SK-N-SH (cell line): ENCODE measurements around the gene GUK1. TPM values are rescaled to one million over a fixed set of nuclear protein-coding genes. Genes with fewer than 3 reads are reported as not detected.

Experiments
- CTCF ChIA-PET: fragments of 300-600, 350-600 bp; formaldehyde crosslinking; extraction: SDS; loops from one replicate; lab custom pipeline; 2021; lab: Yijun Ruan, JAX
- POLR2A ChIA-PET: fragments of 350-600 bp; sonication (Branson Sonifier 250); formaldehyde crosslinking; extraction: SDS; loops from one replicate; lab custom pipeline; 2020; ENCODE audit warnings: antibody characterized with exemption, inconsistent platforms; lab: Yijun Ruan, JAX
- DNase-seq: peaks from one replicate; pipeline ENCODE4 v3.0.0; 2012
- H2AFZ ChIP-seq: fragments of 200-600 bp; sonication (generic); 2 replicates; pipeline ENCODE4 v1.8.1; 2016; ENCODE audit warnings: antibody characterized with exemption, mild to moderate bottlenecking, low read depth
- H3F3A ChIP-seq: fragments of 200-600 bp; sonication (generic); replicated peaks from 2 replicates; pipeline ENCODE3; 2016; ENCODE audit warnings: antibody characterized with exemption, mild to moderate bottlenecking; ENCODE audit not compliant: insufficient read depth
- H3K27ac ChIP-seq, 2 experiments: fragments of 200-500 bp in 1 of 2; fragments of 200-600 bp in 1 of 2; sonication (Bioruptor generic) in 1 of 2; sonication (generic), shearing (Covaris generic) in 1 of 2; 2 replicates each; pipeline versions ENCODE4 v1.5.1 to v1.6.1; 2014 to 2016; ENCODE audit warnings: low read depth in 2 of 2, inconsistent platforms in 1 of 2, low read length in 1 of 2, mild to moderate bottlenecking in 1 of 2, mixed read lengths in 1 of 2
- H3K27me3 ChIP-seq: fragments of 200-600 bp; sonication (generic), shearing (Covaris generic); 2 replicates; pipeline ENCODE4 v1.6.1; 2016; ENCODE audit warnings: mixed run types; ENCODE audit not compliant: insufficient read depth
- H3K36me3 ChIP-seq, 2 experiments: fragments of 200-500 bp in 1 of 2; fragments of 200-600 bp in 1 of 2; sonication (Bioruptor generic) in 1 of 2; sonication (generic) in 1 of 2; replicated peaks in 1 of 2; 2 replicates each; pipeline versions ENCODE3 to v1.5.1; 2014 to 2016; ENCODE audit warnings: low read length in 1 of 2, mild to moderate bottlenecking in 1 of 2; ENCODE audit not compliant: insufficient read depth in 2 of 2, control insufficient read depth in 1 of 2
- H3K4me1 ChIP-seq, 2 experiments: fragments of 200-500 bp in 1 of 2; fragments of 200-600 bp in 1 of 2; sonication (Bioruptor generic) in 1 of 2; sonication (generic), shearing (Covaris generic) in 1 of 2; 2 replicates each; pipeline versions ENCODE4 v1.5.1 to v1.6.1; 2014 to 2016; ENCODE audit warnings: low read depth in 1 of 2, low read length in 1 of 2, mixed run types in 1 of 2; ENCODE audit not compliant: insufficient read depth in 2 of 2, control insufficient read depth in 1 of 2
- H3K4me2 ChIP-seq: fragments of 200-600 bp; sonication (generic), shearing (Covaris generic); 2 replicates; pipeline ENCODE4 v1.6.1; 2017; ENCODE audit warnings: mixed run types
- H3K4me3 ChIP-seq, 2 experiments: fragments of 200-500 bp in 1 of 2; fragments of 200-600 bp in 1 of 2; sonication (Bioruptor generic) in 1 of 2; sonication (generic), shearing (Covaris generic) in 1 of 2; 2 replicates each; pipeline versions ENCODE4 v1.5.1 to v1.8.1; 2014 to 2016; ENCODE audit warnings: low read depth in 2 of 2, inconsistent platforms in 1 of 2, low read length in 1 of 2, mild to moderate bottlenecking in 1 of 2, mixed read lengths in 1 of 2, moderate library complexity in 1 of 2
- H3K79me2 ChIP-seq: fragments of 200-600 bp; sonication (generic); 2 replicates; pipeline ENCODE4 v1.8.1; 2017; ENCODE audit warnings: mild to moderate bottlenecking; ENCODE audit not compliant: insufficient read depth
- H3K9ac ChIP-seq: fragments of 200-600 bp; sonication (generic); 2 replicates; pipeline ENCODE4 v1.6.1; 2017; ENCODE audit warnings: mixed run types
- H3K9me2 ChIP-seq: fragments of 200-600 bp; sonication (generic); 2 replicates; pipeline ENCODE4 v1.6.1; 2017; ENCODE audit warnings: mixed run types
- H3K9me3 ChIP-seq: fragments of 200-600 bp; sonication (generic); 2 replicates; pipeline ENCODE4 v1.6.1; 2017; ENCODE audit warnings: mixed run types, mild to moderate bottlenecking, moderate library complexity
- H4K20me1 ChIP-seq: fragments of 200-600 bp; sonication (generic); 2 replicates; pipeline ENCODE4 v1.6.1; 2017; ENCODE audit warnings: mild to moderate bottlenecking, mixed run types; ENCODE audit not compliant: insufficient read depth
- CHD2 ChIP-seq: fragments of 150-350 bp; IDR thresholded peaks from 2 replicates; pipeline ENCODE4 v1.6.1; 2018; ENCODE audit warnings: low read length; ENCODE audit not compliant: partially characterized antibody
- ELF1 ChIP-seq: IDR thresholded peaks from 2 replicates; pipeline ENCODE4 v1.4.0; 2012
- EZH2phosphoT487 ChIP-seq: fragments of 200-600 bp; sonication (generic); IDR thresholded peaks from 2 replicates; pipeline ENCODE4 v1.6.1; 2017; ENCODE audit warnings: low read depth, mixed run types, mild to moderate bottlenecking, antibody characterized with exemption, moderate library complexity, borderline replicate concordance
- FOSL2 ChIP-seq: IDR thresholded peaks from 2 replicates; pipeline ENCODE4 v1.4.0; 2012; ENCODE audit warnings: low read depth, mild to moderate bottlenecking, moderate library complexity, borderline replicate concordance
- FOXJ3 ChIP-seq: sonication (generic); formaldehyde crosslinking; IDR thresholded peaks from 2 replicates; pipeline ENCODE4 v1.5.1; 2020; ENCODE audit warnings: mild to moderate bottlenecking, missing genetic modification reagents
- FOXM1 ChIP-seq: IDR thresholded peaks from 2 replicates; pipeline ENCODE4 v1.4.0; 2012; ENCODE audit warnings: low read depth, mild to moderate bottlenecking
- IRF3 ChIP-seq: fragments of 150-350 bp; IDR thresholded peaks from 2 replicates; pipeline ENCODE4 v1.6.1; 2016; ENCODE audit warnings: mild to moderate bottlenecking, low read depth, low read length
- JUND ChIP-seq: IDR thresholded peaks from 2 replicates; pipeline ENCODE4 v1.4.0; 2012
- MAX ChIP-seq: IDR thresholded peaks from 2 replicates; pipeline ENCODE4 v1.4.0; 2012; ENCODE audit warnings: low read depth
- MXI1 ChIP-seq: IDR thresholded peaks from 2 replicates; pipeline ENCODE4 v1.6.1; 2012; ENCODE audit warnings: mild to moderate bottlenecking, low read depth, low read length, improper control_type of control experiment
- NFIC ChIP-seq: IDR thresholded peaks from 2 replicates; pipeline ENCODE4 v1.4.0; 2012; ENCODE audit warnings: borderline replicate concordance
- PBX3 ChIP-seq: IDR thresholded peaks from 2 replicates; pipeline ENCODE4; 2012
- POLR2AphosphoS5 ChIP-seq: IDR thresholded peaks from 2 replicates; pipeline ENCODE4 v1.6.1; 2012; ENCODE audit warnings: low read depth, low read length
- RAD21 ChIP-seq: IDR thresholded peaks from 2 replicates; pipeline ENCODE4 v1.6.1; 2012; ENCODE audit warnings: mild to moderate bottlenecking, low read length
- TCF12 ChIP-seq: IDR thresholded peaks from 2 replicates; pipeline ENCODE4 v1.4.0; 2012
- USF1 ChIP-seq: IDR thresholded peaks from 2 replicates; pipeline ENCODE4 v1.4.0; 2012; ENCODE audit warnings: low read depth, borderline replicate concordance
- USF2 ChIP-seq: fragments of 150-350 bp; IDR thresholded peaks from 2 replicates; pipeline ENCODE4 v1.6.1; 2017; ENCODE audit warnings: antibody characterized with exemption, low read length, low read depth, borderline replicate concordance
- YY1 ChIP-seq: IDR thresholded peaks from 2 replicates; pipeline ENCODE4 v1.4.0; 2012; ENCODE audit warnings: low read depth, mild to moderate bottlenecking
- ZBTB33 ChIP-seq: IDR thresholded peaks from 2 replicates; pipeline ENCODE4 v1.4.0; 2012; ENCODE audit warnings: low read depth, borderline replicate concordance
- WGBS: methylation state at CpG from one replicate; pipeline ENCODE4 v1.1.6; 2017; ENCODE audit warnings: low lambda C conversion rate; 5-methylcytosine and 5-hydroxymethylcytosine counted together
- polyA plus RNA-seq, 3 experiments: library from polyadenylated mRNA; depleted of rRNA; stranded (reverse); fragments of >200 nt; gene quantifications; 2 replicates each; pipeline ENCODE4 v1.2.3, GENCODE V29; 2012

GUK1 gene
- polyA plus RNA-seq, 1 of the 3 experiments (the other 2 are of a cell fraction): 742 TPM

GRCh38 chr1:228134591-228134990, 5.5 kb upstream of the GUK1 start:
- no peaks in the 10 kb centered on the region for H3K9me3 ChIP-seq
- H3K79me2 ChIP-seq: no peaks in the 10 kb centered on the region
- peaks cover 38% of the 10 kb centered on the region; the same call in 1 of the 2 replicates for H3K27me3 ChIP-seq
- no peaks in the 10 kb centered on the region; a peak in 1 of 4 replicates for H3K4me1 ChIP-seq
- H3K36me3 ChIP-seq: no peaks in the 10 kb centered on the region
- WGBS: 45% methylated on average over 12 of the region's 12 CpGs
- TF ChIP-seq ZBTB33: no peak
- H3K27ac ChIP-seq: no peak overlapping the region
- no peak overlapping the region for H3K4me3 ChIP-seq
- no peaks in the 10 kb centered on the region for H3F3A ChIP-seq
- H2AFZ ChIP-seq: no peak overlapping the region
- H4K20me1 ChIP-seq: no peaks in the 10 kb centered on the region
- CTCF ChIA-PET: interaction anchor here (0.9 to 1.9 kb wide), 2 partner anchors 24 to 32 kb away, joined by 3 to 6 read pairs; partner anchors contain the start of gene IBA57
- POLR2A ChIA-PET: no interaction called here
- no peak overlapping the region for H3K4me2 ChIP-seq
- no peaks in the 10 kb centered on the region for H3K9me2 ChIP-seq
- DNase-seq: no peak
- H3K9ac ChIP-seq: no peak overlapping the region

- 5% methylated on average over 1 of the region's 1 CpG for WGBS
- Histone ChIP-seq H3K4me1 (peaks cover 7 to 12% of the 10 kb centered on the region in 2 experiments; a peak in 2 of 4 replicates), H4K20me1 (peaks cover 12% of the 10 kb centered on the region), H3K36me3 (peaks cover 0 to 2% of the 10 kb centered on the region in 2 experiments), H3K4me3 (no peak overlapping the region), H3K27me3 (peaks cover 38% of the 10 kb centered on the region; the same call in 1 of the 2 replicates), H3K79me2 (peaks cover 18% of the 10 kb centered on the region), H3K9me3 (no peaks in the 10 kb centered on the region), H3K9me2 (no peaks in the 10 kb centered on the region), H2AFZ (no peak overlapping the region), H3F3A (no peaks in the 10 kb centered on the region), H3K4me2 (no peak overlapping the region), H3K9ac (no peak overlapping the region), H3K27ac (no peak overlapping the region)
- DNase-seq: no peak
- TF ChIP-seq TCF12 (no peak), JUND (no peak), FOXM1 (no peak), YY1 (no peak), FOXJ3 (CRISPR knock-in tag) (no peak), USF2 (no peak), USF1 (no peak), MXI1 (no peak), POLR2AphosphoS5 (no peak), EZH2phosphoT487 (no peak), NFIC (no peak), ELF1 (no peak), IRF3 (no peak), FOSL2 (no peak), PBX3 (no peak), MAX (no peak), RAD21 (no peak), CHD2 (no peak)
- ChIA-PET CTCF (interaction anchor here (1.4 to 4.5 kb wide), 3 partner anchors 12 to 44 kb away, joined by 4 to 22 read pairs (median 6); partner anchors contain the start of gene IBA57), POLR2A (no interaction called here)
These were observed 3.2 kb upstream of the GUK1 start for GRCh38 chr1:228136901-228137300.
